K562 (cell line): ENCODE measurements around the gene IP6K2. TPM values are rescaled to one million over a fixed set of nuclear protein-coding genes. Genes with fewer than 3 reads are reported as not detected.

Experiments used
- CREB5 ChIP-seq: fragments of 250-450 bp; sonication (Bioruptor Pico); IDR thresholded peaks from 2 replicates; pipeline ENCODE4 v1.5.0; 2020; ENCODE audit warnings: mild to moderate bottlenecking
- CXXC5 ChIP-seq: fragments of 250-450 bp; sonication (Bioruptor Pico); IDR thresholded peaks from 2 replicates; pipeline ENCODE4 v1.8.0; 2022; ENCODE audit warnings: inconsistent platforms, mild to moderate bottlenecking, moderate library complexity
- ELK1 ChIP-seq: sonication (generic); formaldehyde crosslinking; IDR thresholded peaks from 2 replicates; pipeline ENCODE4 v1.8.1; 2022; ENCODE audit warnings: missing genetic modification reagents
- HDGF ChIP-seq: fragments of 450-650 bp; IDR thresholded peaks from 2 replicates; pipeline ENCODE4 v1.6.1; 2016
- NR2C2 ChIP-seq, 2 experiments: fragments of 200-800 bp in 1 of 2; sonication (Bioruptor generic) in 1 of 2; sonication (generic) in 1 of 2; formaldehyde crosslinking in 1 of 2; IDR thresholded peaks; 2 replicates each; pipeline versions ENCODE4 v1.6.1 to v1.8.0; 2016 to 2022; ENCODE audit warnings: mild to moderate bottlenecking in 1 of 2, missing compliant biosample characterization in 1 of 2, missing genetic modification characterization in 1 of 2, missing genetic modification reagents in 1 of 2
- PHF21A ChIP-seq: fragments of 450-650 bp; IDR thresholded peaks from 2 replicates; pipeline ENCODE4 v1.6.1; 2017; ENCODE audit warnings: low read depth, borderline replicate concordance
- TAF15 ChIP-seq: fragments of 200-400 bp; formaldehyde crosslinking; IDR thresholded peaks from 2 replicates; pipeline ENCODE4 v1.6.1; 2017; ENCODE audit warnings: mild to moderate bottlenecking, low read depth, low read length, moderate library complexity
- TCFL5 ChIP-seq: fragments of 250-450 bp; sonication (Bioruptor Pico); conservative IDR thresholded peaks from 2 replicates; pipeline ENCODE4 v1.6.1; 2021; ENCODE audit warnings: mild to moderate bottlenecking, moderate library complexity, matching md5 sums
- XRCC3 ChIP-seq: fragments of 450-650 bp; IDR thresholded peaks from 2 replicates; pipeline ENCODE4 v1.6.1; 2017; ENCODE audit warnings: mild to moderate bottlenecking, moderate library complexity
- ZNF311 ChIP-seq: fragments of 250-450 bp; sonication (Bioruptor Pico); IDR thresholded peaks from 2 replicates; pipeline ENCODE4 v1.4.0; 2020; ENCODE audit warnings: mild to moderate bottlenecking, moderate library complexity
- polyA plus RNA-seq, 8 experiments: library from polyadenylated mRNA; depleted of rRNA in 4 of 8; stranded (reverse) in 5 of 8; unstranded in 3 of 8; fragments of >200 nt; fragmentation: Nextera tagmentation in 2 of 8; fragmentation: Illumina TruSeq in 1 of 8; extraction: Ambion mirVana in 2 of 8; extraction: Trizol in 1 of 8; gene quantifications; 2 replicates each; pipeline versions ENCODE4 v1.2.1 to v1.2.3, GENCODE V29; 2011 to 2014; ENCODE audit warnings: inconsistent platforms in 1 of 8, missing spikeins in 1 of 8
- total RNA-seq, 7 experiments: library from RNA; depleted of rRNA in 6 of 7; stranded (reverse); fragments of >200 nt in 6 of 7; fragmentation: Illumina TruSeq in 2 of 7; extraction: Trizol in 2 of 7; gene quantifications; 2 replicates each; pipeline versions ENCODE4 v1.2.1 to v1.2.3, GENCODE V29; 2011 to 2021; ENCODE audit warnings: low replicate concordance in 1 of 7

The IP6K2 gene
- total and polyA plus RNA-seq, 9 of the 15 experiments (the other 6 are each of a cell fraction or from before 2014, with no cell fraction given) = 19.6 to 78.1 (median 48.0) TPM

GRCh38 chr3:48672522-48672921 is 44.5 kb downstream of the IP6K2 start (continued):
- TF ChIP-seq ZNF311 (CRISPR knock-in tag) (no peak), PHF21A (no peak), NR2C2 (CRISPR knock-in tag; IDR thresholded peaks at IDR 0.05) (no peak), NR2C2 (tag; IDR thresholded peaks at IDR 0.05) (no peak), TCFL5 (CRISPR knock-in tag) (no peak), TAF15 (no peak), HDGF (no peak), XRCC3 (no peak), ELK1 (no peak), CREB5 (no peak), CXXC5 (CRISPR knock-in tag) (no peak)
